Tibial artery (tissue), 4 donors: ENCODE results near the gene RAET1G.
"Not testable (repeated sequence)": the region's sequence is repeated elsewhere in the genome, so short reads cannot be mapped to it uniquely, and the experiment has no call there.

ENCODE experiments used
- DNase-seq, 2 donors: peaks; one replicate each; pipeline ENCODE4 v3.0.0-alpha.2; 2019
- H3K27ac ChIP-seq, 2 donors: fragments of 200-600 bp; sonication (generic) in 1 of 2; 1 replicate in 1 of 2; 2 replicates in 1 of 2; pipeline ENCODE4 v1.5.1; 2018 to 2019; ENCODE audit warnings: mild to moderate bottlenecking in 1 of 2
- H3K27me3 ChIP-seq, 2 donors: fragments of 200-600 bp; sonication (generic) in 1 of 2; one replicate each; pipeline versions ENCODE4 v1.5.1 to v1.6.0; 2016 to 2019
- H3K36me3 ChIP-seq, 3 donors: fragments of 200-600 bp; sonication (generic) in 2 of 3; one replicate each; pipeline ENCODE4 v1.5.1; 2016 to 2019; ENCODE audit warnings: mild to moderate bottlenecking in 2 of 3
- H3K4me1 ChIP-seq, 4 donors: fragments of 200-600 bp; sonication (generic) in 2 of 4; 1 replicate in 3 of 4; 2 replicates in 1 of 4; pipeline ENCODE4 v1.5.1; 2016 to 2019
- H3K4me3 ChIP-seq, 2 donors: fragments of 200-600 bp; sonication (generic) in 1 of 2; 1 replicate in 1 of 2; 2 replicates in 1 of 2; pipeline ENCODE4 v1.5.1; 2018 to 2019; ENCODE audit warnings: mild to moderate bottlenecking in 2 of 2
- H3K9me3 ChIP-seq, 3 donors: fragments of 200-600 bp; sonication (generic) in 1 of 3; one replicate each; pipeline ENCODE4 v1.5.1; 2016 to 2019
- intact Hi-C: fragments of 100-400 bp; cut with DNase I; formaldehyde crosslinking; loops from one replicate; pipeline ENCODE4 v1.15.0; 2023; ENCODE audit warnings: low total_unique reads
- TF ChIP-seq, protein P1 (sequence below), 2 experiments: fragments of 200-600 bp in 1 of 2; fragments of 450-650 bp in 1 of 2; IDR thresholded peaks; one replicate each; pipeline ENCODE4 v1.5.1; 2017 to 2019; ENCODE audit warnings: antibody characterized with exemption in 2 of 2, mild to moderate bottlenecking in 1 of 2, moderate library complexity in 1 of 2

RAET1G gene

DNA sequence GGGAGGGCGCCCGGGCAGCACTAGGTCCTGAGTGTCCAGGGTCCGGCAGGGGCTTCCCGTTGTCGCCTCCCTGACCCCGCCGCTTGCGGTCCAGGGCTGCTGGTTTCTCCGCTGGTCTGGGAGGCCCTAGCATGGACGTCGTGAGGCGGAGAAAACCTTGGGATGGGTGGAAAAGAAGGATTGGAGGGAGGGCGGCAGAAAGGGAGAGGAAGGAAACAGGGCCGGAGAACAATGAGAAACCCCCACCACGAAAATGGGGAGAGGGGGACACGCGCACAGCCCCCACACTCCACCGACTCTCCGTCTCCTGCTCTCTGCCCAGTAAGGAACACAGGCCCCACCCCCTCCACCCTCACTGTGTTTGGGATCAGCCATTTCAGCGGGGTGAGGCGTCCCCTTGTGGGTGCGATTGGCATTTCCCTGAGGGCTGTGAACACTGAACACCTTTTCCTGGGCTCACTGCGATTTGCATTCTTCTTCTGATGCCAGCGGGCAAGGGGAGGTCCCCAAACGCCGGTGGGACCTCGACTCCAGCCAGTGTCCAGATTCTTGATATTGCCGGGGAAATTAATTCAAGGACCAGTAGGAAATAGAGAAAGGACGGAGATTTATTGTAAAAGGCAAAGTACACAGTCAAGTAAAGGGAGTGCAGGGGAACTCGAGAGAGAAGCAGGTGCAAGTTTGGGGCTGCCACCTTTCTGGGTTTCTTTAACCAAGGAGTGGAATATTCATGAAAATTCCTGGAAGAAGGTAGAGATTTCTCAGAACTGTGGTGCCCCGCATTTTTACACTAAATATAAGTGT is 3.3 kb upstream of the RAET1G start:
- TF ChIP-seq, protein P1, sequence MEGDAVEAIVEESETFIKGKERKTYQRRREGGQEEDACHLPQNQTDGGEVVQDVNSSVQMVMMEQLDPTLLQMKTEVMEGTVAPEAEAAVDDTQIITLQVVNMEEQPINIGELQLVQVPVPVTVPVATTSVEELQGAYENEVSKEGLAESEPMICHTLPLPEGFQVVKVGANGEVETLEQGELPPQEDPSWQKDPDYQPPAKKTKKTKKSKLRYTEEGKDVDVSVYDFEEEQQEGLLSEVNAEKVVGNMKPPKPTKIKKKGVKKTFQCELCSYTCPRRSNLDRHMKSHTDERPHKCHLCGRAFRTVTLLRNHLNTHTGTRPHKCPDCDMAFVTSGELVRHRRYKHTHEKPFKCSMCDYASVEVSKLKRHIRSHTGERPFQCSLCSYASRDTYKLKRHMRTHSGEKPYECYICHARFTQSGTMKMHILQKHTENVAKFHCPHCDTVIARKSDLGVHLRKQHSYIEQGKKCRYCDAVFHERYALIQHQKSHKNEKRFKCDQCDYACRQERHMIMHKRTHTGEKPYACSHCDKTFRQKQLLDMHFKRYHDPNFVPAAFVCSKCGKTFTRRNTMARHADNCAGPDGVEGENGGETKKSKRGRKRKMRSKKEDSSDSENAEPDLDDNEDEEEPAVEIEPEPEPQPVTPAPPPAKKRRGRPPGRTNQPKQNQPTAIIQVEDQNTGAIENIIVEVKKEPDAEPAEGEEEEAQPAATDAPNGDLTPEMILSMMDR (IDR thresholded peaks at IDR 0.05): peak; percentile 94 to 99
- Histone ChIP-seq H3K27ac (peak overlapping the region; percentile 58 to 63), H3K4me1 (peaks cover 0 to 27% (median 19%) of the 10 kb centered on the region in 4 donors), H3K27me3 (peaks cover 0 to 27% of the 10 kb centered on the region in 2 donors), H3K4me3 (peak overlapping the region; percentile 54 to 64), H3K9me3 (no peaks in the 10 kb centered on the region), H3K36me3 (no peaks in the 10 kb centered on the region)
- intact Hi-C loops: loop anchor here (2.0 to 10.0 kb wide), 2 partner anchors 91 to 211 kb away; partner anchors contain the start of gene LATS1
- DNase-seq: peak; percentile 93 to 96

DNA sequence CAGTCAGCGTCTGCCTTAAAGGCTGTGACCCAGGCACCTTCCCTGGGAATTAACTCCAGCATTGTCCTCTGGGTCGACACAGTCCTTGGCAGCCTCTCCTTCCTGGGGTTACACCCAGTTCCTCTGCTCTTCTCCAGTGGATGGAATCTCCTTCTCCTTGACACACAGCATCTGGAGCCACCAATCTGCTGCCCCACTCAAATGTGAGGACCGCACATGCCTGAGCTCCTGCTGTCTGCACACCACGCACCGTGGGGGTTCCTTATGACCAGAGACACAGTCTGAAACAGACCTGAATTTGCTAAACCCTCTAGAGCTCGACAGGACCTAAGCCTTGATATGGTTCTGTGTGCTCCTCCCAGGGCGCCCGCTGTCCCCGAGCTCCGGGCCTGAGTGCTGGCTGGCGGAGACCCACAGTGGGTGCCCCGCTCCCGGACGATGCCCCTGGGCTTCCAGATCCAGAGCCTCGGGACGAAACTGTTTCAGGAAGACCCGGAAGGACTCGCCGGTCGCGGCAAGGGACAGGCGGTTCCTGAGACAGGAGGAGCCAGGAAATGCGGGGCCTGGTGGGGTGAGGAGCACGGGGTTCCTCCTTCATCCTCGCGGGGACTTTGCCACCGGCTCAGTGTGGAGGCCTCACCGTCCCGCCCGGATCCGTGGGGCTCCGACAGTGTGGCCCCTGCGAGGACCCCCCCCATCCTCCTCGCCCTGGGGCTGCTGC is 2.5 kb upstream of the RAET1G start:
- no peak for DNase-seq
- TF ChIP-seq, protein P1 (IDR thresholded peaks at IDR 0.05): no peak
- H3K4me1 ChIP-seq: peaks cover 0 to 27% (median 19%) of the 10 kb centered on the region in 4 donors
- no peaks in the 10 kb centered on the region for H3K9me3 ChIP-seq
- no peaks in the 10 kb centered on the region for H3K36me3 ChIP-seq
- peak overlapping the region; percentile 58 to 63 for H3K27ac ChIP-seq
- peaks cover 0 to 21% of the 10 kb centered on the region in 2 donors for H3K27me3 ChIP-seq
- peak overlapping the region; percentile 54 to 64 for H3K4me3 ChIP-seq
- intact Hi-C loops: loop anchor here (2.0 to 10.0 kb wide), 2 partner anchors 91 to 211 kb away; partner anchors contain the start of gene LATS1

DNA sequence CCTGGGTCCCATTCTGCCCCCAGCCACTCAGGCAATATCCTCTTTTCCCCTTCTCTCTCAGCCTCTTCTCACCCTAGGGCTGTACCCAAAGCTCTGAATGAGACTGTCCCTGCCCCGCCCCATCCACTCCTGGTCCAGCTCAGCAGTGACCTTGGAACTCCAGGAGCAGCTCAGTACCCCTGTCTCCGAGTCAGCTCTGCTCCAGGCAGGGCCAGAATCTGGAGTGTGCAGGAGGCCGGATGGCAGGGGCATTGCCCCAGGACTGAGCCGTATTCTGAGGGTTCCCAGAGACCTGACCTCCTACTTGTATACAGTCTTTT is 2.0 kb upstream of the RAET1G start:
- Histone ChIP-seq H3K36me3 (no peaks in the 10 kb centered on the region), H3K27me3 (peaks cover 0 to 15% of the 10 kb centered on the region in 2 donors), H3K4me3 (no peak overlapping the region), H3K4me1 (peaks cover 0 to 27% (median 19%) of the 10 kb centered on the region in 4 donors), H3K27ac (no peak overlapping the region), H3K9me3 (no peaks in the 10 kb centered on the region)
- intact Hi-C loops: loop anchor here (2.0 to 10.0 kb wide), 2 partner anchors 90 to 210 kb away; partner anchors contain the start of gene LATS1
- TF ChIP-seq, protein P1 (IDR thresholded peaks at IDR 0.05): no peak
- peak in 1 of 2 donors; percentile 64 for DNase-seq

DNA sequence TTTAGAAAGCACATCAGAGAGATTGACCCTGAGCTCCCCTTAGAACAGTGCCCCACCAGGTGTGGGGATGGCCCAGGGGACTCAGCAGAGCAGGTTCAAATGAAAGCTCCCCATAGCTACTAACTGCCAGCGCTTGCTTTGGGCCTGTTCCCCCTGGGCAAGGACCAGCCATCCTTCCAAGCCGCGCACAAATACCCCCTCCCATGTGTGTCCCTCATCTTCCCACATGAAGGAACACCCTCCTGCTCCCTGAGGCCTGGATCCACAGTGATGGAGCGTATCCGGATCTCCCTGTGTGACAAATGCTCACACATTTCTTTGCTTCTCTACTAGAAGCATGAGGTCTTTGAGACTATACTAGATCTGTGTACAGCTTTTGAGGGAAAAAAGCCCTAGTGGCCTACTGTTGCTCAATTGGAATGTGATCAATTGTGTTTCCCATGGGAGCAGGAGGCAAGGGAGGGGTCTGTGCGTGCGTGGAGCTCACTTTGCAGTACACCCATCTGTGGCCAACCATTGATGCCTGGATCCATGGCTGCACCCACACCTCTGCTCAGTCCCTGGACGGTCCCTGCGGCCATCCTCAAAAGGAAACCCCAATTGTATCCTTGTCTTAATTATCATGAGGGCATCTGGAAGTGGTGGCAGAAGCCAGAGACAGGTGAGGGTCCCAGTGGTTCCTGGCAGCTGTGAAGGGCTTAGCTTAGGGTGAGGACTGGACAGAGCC is 1.4 kb upstream of the RAET1G start:
- TF ChIP-seq, protein P1 (IDR thresholded peaks at IDR 0.05): no peak
- no peaks in the 10 kb centered on the region for H3K36me3 ChIP-seq
- peak in 1 of 2 donors; percentile 54 for DNase-seq
- no peaks in the 10 kb centered on the region for H3K9me3 ChIP-seq
- intact Hi-C loops: loop anchor here (2.0 to 10.0 kb wide), 2 partner anchors 90 to 210 kb away; partner anchors contain the start of gene LATS1
- peaks cover 0 to 27% (median 19%) of the 10 kb centered on the region in 4 donors for H3K4me1 ChIP-seq
- H3K27me3 ChIP-seq: peaks cover 0 to 10% of the 10 kb centered on the region in 2 donors
- H3K27ac ChIP-seq: no peak overlapping the region
- no peak overlapping the region for H3K4me3 ChIP-seq

DNA sequence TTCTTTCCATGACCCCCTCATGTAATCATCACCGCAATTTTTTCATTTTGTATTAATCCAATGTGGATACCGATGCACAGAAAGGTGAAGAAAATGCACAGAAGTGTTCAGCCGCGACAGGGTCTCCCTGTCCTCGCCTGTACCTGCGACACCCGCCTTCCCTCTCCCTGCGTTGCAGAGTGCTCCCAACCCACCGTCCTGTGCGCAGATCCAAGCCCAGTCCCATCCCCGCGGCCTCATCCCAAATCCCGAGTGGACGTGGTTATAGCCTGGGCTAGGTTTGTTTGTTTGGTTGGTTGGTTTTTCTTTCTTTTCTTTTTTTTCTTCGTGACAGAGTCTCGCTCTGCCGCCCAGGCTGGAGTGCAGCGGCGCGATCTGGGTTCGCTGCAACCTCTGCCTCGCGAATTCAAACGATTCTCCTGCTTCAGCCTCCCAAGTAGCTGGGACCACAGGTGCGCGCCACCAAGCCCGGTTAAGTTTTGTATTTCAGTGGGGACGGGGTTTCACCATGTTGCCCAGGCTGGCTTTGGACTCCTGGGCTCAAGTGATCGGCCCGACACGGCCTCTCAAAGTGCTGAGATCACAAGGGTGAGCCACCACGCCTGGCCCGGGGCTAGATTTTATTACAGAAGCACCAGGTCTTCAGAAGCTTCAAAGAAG is 536 bp upstream of the RAET1G start:
- intact Hi-C loops: loop anchor here (10.0 kb wide), 1 partner anchor 209 kb away; the partner anchor contains the start of gene LATS1
- DNase-seq: peak in 1 of 2 donors; percentile 54
- H3K27ac ChIP-seq: no peak overlapping the region

DNA sequence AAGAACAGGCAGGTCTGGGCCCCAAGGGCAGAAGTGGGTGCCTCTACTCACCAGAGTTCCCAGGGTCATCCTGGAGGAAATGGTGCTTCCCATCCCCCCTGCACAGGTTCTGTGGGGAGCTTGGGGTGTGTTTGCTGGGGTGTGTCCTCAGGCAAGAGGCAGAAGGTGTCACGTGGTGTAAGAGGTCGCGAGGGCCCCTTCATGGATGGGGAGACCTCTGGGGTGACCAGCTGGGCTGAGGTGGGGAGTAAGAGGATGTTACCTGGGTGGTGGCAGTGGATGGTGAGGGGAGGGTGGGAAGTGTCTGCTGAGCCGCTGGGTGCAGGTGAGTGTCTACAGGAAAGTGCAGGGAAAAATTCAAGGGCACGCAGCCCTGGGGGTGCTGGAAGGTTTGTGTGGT is 830 bp downstream of the RAET1G start:
- Histone ChIP-seq H3K4me1 (peaks cover 0 to 27% (median 19%) of the 10 kb centered on the region in 4 donors), H3K4me3 (peak overlapping the region in 1 of 2 donors; percentile 61)
- intact Hi-C loops: loop anchor here (10.0 kb wide), 1 partner anchor 207 kb away; the partner anchor contains the start of gene LATS1
- H3K27me3 ChIP-seq, H3K27ac ChIP-seq, H3K9me3 ChIP-seq, H3K36me3 ChIP-seq, DNase-seq: not testable (repeated sequence)

More for the DNA sequence above, 536 bp upstream of the RAET1G start:
- TF ChIP-seq, protein P1 (IDR thresholded peaks at IDR 0.05): no peak
- H3K27me3 ChIP-seq: peaks cover 0 to 1% of the 10 kb centered on the region in 2 donors
- peaks cover 0 to 27% (median 19%) of the 10 kb centered on the region in 4 donors for H3K4me1 ChIP-seq
- H3K4me3 ChIP-seq: peak overlapping the region; percentile 44 to 61
- no peaks in the 10 kb centered on the region for H3K9me3 ChIP-seq
- H3K36me3 ChIP-seq: no peaks in the 10 kb centered on the region
